CD4-positive, alpha-beta T cell (primary cell): ENCODE measurements around the gene CPVL. TPM values are rescaled to one million over a fixed set of nuclear protein-coding genes. Genes with fewer than 3 reads are reported as not detected.

Source experiments
- ATAC-seq: fragments of 200-7000 bp; cut with Tn5 transposase; one replicate; pipeline ENCODE4 v1.10.0; 2022; ENCODE audit warnings: mild to moderate bottlenecking; ENCODE audit not compliant: poor library complexity
- CTCF ChIA-PET: fragments of 350-600 bp; sonication (Branson Sonifier 250); formaldehyde crosslinking; loops from one replicate; lab custom pipeline; 2021; ENCODE audit warnings: antibody characterized with exemption, inconsistent platforms; lab: Charles Lee
- POLR2A ChIA-PET: fragments of 350-600 bp; sonication (Branson Sonifier 250); formaldehyde crosslinking; loops from one replicate; lab custom pipeline; 2021; ENCODE audit warnings: antibody characterized with exemption, inconsistent platforms; lab: Charles Lee
- DNase-seq, 14 experiments: peaks; one replicate each; pipeline ENCODE4 v3.0.0-alpha.2; 2013 to 2020; ENCODE audit warnings: mixed read lengths in 2 of 14
- H3K27ac ChIP-seq, 2 donors: one replicate each; pipeline versions ENCODE4 v1.5.1 to v1.7.0; 2013; ENCODE audit warnings: low read length in 2 of 2, low read depth in 1 of 2, mild to moderate bottlenecking in 1 of 2
- H3K27me3 ChIP-seq, 2 experiments: 1 replicate in 1 of 2; 2 replicates in 1 of 2; pipeline versions ENCODE4 v1.6.1 to v1.7.0; 2013; ENCODE audit warnings: low read length in 2 of 2, control low read depth in 1 of 2, mild to moderate bottlenecking in 1 of 2, moderate library complexity in 1 of 2; ENCODE audit not compliant: insufficient read depth in 2 of 2, control insufficient read depth in 1 of 2
- H3K36me3 ChIP-seq: one replicate; pipeline ENCODE4 v1.6.1; 2013; ENCODE audit warnings: low read length, control low read depth; ENCODE audit not compliant: insufficient read depth
- H3K4me1 ChIP-seq: one replicate; pipeline ENCODE4 v1.6.1; 2013; ENCODE audit warnings: low read length, control low read depth; ENCODE audit not compliant: insufficient read depth
- H3K4me3 ChIP-seq: one replicate; pipeline ENCODE4 v1.5.1; 2013; ENCODE audit warnings: mild to moderate bottlenecking, low read length, moderate library complexity
- H3K9me3 ChIP-seq, 2 experiments: 1 replicate in 1 of 2; 2 replicates in 1 of 2; pipeline versions ENCODE4 v1.6.1 to v1.7.0; 2013; ENCODE audit warnings: low read length in 2 of 2, mild to moderate bottlenecking in 2 of 2, control low read depth in 1 of 2, moderate library complexity in 1 of 2; ENCODE audit not compliant: control insufficient read depth in 1 of 2, insufficient read depth in 1 of 2
- H3K27ac Mint-ChIP-seq: one replicate; pipeline ENCODE4 v1.8.0; 2020; ENCODE audit warnings: mixed read lengths
- H3K27me3 Mint-ChIP-seq: one replicate; pipeline ENCODE4 v1.8.0; 2021; ENCODE audit warnings: mixed read lengths
- H3K36me3 Mint-ChIP-seq: one replicate; pipeline ENCODE4 v1.8.0; 2021; ENCODE audit warnings: low read depth, mixed read lengths
- H3K4me1 Mint-ChIP-seq: one replicate; pipeline ENCODE4 v1.8.0; 2021; ENCODE audit warnings: low read depth, mixed read lengths
- H3K4me3 Mint-ChIP-seq: one replicate; pipeline ENCODE4 v1.8.0; 2020; ENCODE audit warnings: mild to moderate bottlenecking, mixed read lengths
- H3K9me3 Mint-ChIP-seq: one replicate; pipeline ENCODE4 v1.8.0; 2020; ENCODE audit warnings: mixed read lengths
- intact Hi-C, 2 experiments: fragments of 100-400 bp; cut with DNase I in 1 of 2; cut with micrococcal nuclease in 1 of 2; formaldehyde crosslinking; loops; one replicate each; pipeline versions ENCODE4 v1.15.1 to v1.9.0; 2023 to 2025; cut with DNase I, micrococcal nuclease
- total RNA-seq, 174 experiments: library from RNA in 2 of 174; stranded (reverse) in 2 of 174; gene quantifications; one replicate each; pipeline ENCODE4 v1.2.3 and lab custom pipeline; 2021 to 2026
- TF ChIP-seq, protein P1 (sequence below): fragments of 200-600 bp; IDR thresholded peaks from one replicate; pipeline ENCODE4 v1.8.0; 2022; ENCODE audit warnings: antibody characterized with exemption, mild to moderate bottlenecking

Gene CPVL
- total RNA-seq, 2 experiments from 2014 or later: 3.8 to 4.5 TPM

- no peaks in the 10 kb centered on the region for H3K9me3 ChIP-seq
- DNase-seq: peak in 2 of 14 experiments; percentile 18 to 20
- ATAC-seq: no peak
- no peaks in the 10 kb centered on the region for H3K27me3 ChIP-seq
- ChIA-PET POLR2A (no interaction called here), CTCF (no interaction called here)
- intact Hi-C loops: no loop called here
- H3K4me1 Mint-ChIP-seq: no peaks in the 10 kb centered on the region
- no peak overlapping the region for H3K27ac ChIP-seq
- no peaks in the 10 kb centered on the region for H3K36me3 ChIP-seq
- no peak overlapping the region for H3K4me3 Mint-ChIP-seq
- no peaks in the 10 kb centered on the region for H3K36me3 Mint-ChIP-seq
- H3K9me3 Mint-ChIP-seq: peaks cover 5% of the 10 kb centered on the region
- peaks cover 22% of the 10 kb centered on the region for H3K27me3 Mint-ChIP-seq
- H3K4me3 ChIP-seq: no peak overlapping the region
- TF ChIP-seq, protein P1, sequence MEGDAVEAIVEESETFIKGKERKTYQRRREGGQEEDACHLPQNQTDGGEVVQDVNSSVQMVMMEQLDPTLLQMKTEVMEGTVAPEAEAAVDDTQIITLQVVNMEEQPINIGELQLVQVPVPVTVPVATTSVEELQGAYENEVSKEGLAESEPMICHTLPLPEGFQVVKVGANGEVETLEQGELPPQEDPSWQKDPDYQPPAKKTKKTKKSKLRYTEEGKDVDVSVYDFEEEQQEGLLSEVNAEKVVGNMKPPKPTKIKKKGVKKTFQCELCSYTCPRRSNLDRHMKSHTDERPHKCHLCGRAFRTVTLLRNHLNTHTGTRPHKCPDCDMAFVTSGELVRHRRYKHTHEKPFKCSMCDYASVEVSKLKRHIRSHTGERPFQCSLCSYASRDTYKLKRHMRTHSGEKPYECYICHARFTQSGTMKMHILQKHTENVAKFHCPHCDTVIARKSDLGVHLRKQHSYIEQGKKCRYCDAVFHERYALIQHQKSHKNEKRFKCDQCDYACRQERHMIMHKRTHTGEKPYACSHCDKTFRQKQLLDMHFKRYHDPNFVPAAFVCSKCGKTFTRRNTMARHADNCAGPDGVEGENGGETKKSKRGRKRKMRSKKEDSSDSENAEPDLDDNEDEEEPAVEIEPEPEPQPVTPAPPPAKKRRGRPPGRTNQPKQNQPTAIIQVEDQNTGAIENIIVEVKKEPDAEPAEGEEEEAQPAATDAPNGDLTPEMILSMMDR: no peak
- H3K27ac Mint-ChIP-seq: no peak overlapping the region
- H3K4me1 ChIP-seq: no peaks in the 10 kb centered on the region
These were observed 10.5 kb downstream of the CPVL start for GRCh38 chr7:29135846-29136245.

GRCh38 chr7:29132980-29133379 lies 13.4 kb downstream of the CPVL start:
- Histone ChIP-seq H3K4me1 (no peaks in the 10 kb centered on the region), H3K27ac (no peak overlapping the region), H3K27me3 (no peaks in the 10 kb centered on the region), H3K36me3 (no peaks in the 10 kb centered on the region), H3K4me3 (no peak overlapping the region), H3K9me3 (no peaks in the 10 kb centered on the region)
- Mint-ChIP-seq H3K9me3 (peaks cover 5% of the 10 kb centered on the region), H3K4me1 (no peaks in the 10 kb centered on the region), H3K27ac (no peak overlapping the region), H3K27me3 (peaks cover 20% of the 10 kb centered on the region), H3K36me3 (no peaks in the 10 kb centered on the region), H3K4me3 (no peak overlapping the region)
- TF ChIP-seq, protein P1: no peak
- no peak for ATAC-seq
- ChIA-PET CTCF (no interaction called here), POLR2A (interaction anchor here (0.7 kb wide), 1 partner anchor 21 kb away, joined by 3 read pairs; no protein-coding TSS in a partner anchor)
- DNase-seq: no peak
- intact Hi-C loops: no loop called here

- intact Hi-C loops: no loop called here
These were observed 14.7 kb downstream of the CPVL start for GRCh38 chr7:29131678-29132077.

More at GRCh38 chr7:29131678-29132077, 14.7 kb downstream of the CPVL start:
- ATAC-seq (no peak), DNase-seq (no peak)
- H3K27me3 ChIP-seq: no peaks in the 10 kb centered on the region
- Mint-ChIP-seq H3K27ac (no peak overlapping the region), H3K27me3 (peaks cover 20% of the 10 kb centered on the region), H3K36me3 (no peaks in the 10 kb centered on the region), H3K4me1 (no peaks in the 10 kb centered on the region), H3K9me3 (peaks cover 5% of the 10 kb centered on the region), H3K4me3 (no peak overlapping the region)
- no peaks in the 10 kb centered on the region for H3K9me3 ChIP-seq
- ChIA-PET POLR2A (no interaction called here), CTCF (no interaction called here)
- no peak overlapping the region for H3K27ac ChIP-seq
- TF ChIP-seq, protein P1: no peak
- H3K36me3 ChIP-seq: no peaks in the 10 kb centered on the region
- no peaks in the 10 kb centered on the region for H3K4me1 ChIP-seq
- H3K4me3 ChIP-seq: no peak overlapping the region
